Measurements from ENCODE around the gene PLCH2.

DNA sequence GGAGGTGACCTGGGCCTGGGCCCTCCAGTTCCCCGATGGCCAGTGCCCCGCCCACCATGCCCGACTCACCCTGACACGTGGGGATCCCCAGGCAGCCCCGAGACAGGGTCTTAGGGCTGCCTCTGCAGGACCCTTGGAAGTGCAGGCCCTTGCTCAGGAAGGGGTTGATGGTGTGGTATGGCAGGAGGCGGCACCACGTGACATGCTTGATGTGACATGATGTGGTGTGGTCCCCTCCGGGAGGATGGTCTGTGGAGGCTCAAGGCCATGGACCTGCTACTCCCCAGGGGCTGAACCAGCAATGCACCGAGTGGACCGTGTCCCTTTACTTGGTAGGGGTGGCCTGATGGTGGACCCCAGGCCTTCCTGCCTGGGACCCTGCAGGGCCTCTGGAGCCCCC lies 21.9 kb upstream of the PLCH2 start:
- TF ChIP-seq, protein P1, sequence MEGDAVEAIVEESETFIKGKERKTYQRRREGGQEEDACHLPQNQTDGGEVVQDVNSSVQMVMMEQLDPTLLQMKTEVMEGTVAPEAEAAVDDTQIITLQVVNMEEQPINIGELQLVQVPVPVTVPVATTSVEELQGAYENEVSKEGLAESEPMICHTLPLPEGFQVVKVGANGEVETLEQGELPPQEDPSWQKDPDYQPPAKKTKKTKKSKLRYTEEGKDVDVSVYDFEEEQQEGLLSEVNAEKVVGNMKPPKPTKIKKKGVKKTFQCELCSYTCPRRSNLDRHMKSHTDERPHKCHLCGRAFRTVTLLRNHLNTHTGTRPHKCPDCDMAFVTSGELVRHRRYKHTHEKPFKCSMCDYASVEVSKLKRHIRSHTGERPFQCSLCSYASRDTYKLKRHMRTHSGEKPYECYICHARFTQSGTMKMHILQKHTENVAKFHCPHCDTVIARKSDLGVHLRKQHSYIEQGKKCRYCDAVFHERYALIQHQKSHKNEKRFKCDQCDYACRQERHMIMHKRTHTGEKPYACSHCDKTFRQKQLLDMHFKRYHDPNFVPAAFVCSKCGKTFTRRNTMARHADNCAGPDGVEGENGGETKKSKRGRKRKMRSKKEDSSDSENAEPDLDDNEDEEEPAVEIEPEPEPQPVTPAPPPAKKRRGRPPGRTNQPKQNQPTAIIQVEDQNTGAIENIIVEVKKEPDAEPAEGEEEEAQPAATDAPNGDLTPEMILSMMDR (conservative IDR thresholded peaks at IDR 0.05; ENCODE audit: low read depth, low read length) = no peak
- no peak for TF ChIP-seq EZH2 (IDR thresholded peaks at IDR 0.05; ENCODE audit: borderline replicate concordance, low read depth, low read length, poor library complexity, severe bottlenecking)

Data from A673 (cell line).